ENCODE data around the gene AGAP1.
"Not testable (repeated sequence)": the region's sequence is repeated elsewhere in the genome, so short reads cannot be mapped to it uniquely, and the experiment has no call there.

Gene AGAP1

DNA sequence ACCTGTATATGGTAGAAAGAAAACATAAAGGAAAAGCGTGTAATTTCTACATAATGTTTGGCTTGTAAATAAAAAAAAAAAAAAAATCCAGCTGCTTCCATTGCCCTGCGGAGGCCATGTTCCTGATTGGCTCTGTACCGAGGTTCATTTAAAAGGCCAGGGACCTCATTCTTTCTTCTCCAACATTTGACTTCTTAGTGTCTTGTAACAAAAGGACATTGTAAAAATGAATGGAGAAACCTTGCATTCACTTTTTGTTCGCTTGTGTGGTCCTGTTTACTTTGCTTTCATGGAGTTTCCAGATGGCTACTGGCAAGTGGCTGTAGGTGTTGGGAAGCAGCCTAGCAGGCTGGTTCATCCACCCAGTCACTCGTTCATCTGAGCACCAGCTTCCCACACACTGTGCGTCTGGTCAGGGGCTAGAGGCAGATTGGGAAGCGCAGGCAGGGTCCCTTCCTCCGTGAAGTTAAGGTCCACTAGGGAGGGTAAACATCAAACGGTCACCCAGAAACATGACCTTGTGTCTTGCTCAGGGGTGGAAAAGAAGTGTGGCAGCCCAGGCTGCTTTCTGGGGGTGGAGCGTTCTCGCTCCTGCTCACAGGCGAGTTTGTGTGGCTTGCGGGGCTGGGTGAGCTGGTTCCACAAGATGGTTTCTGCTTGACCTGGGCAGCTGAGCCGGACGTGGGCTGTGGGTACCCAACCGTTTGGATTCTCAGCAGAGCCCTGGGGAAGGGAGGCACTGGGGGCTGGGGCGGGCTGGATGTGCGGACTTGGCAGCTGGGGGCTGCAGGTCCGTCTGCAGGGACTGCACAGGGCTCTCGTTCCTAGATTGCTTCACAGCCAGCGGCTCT lies 260.7 kb downstream of the AGAP1 start:
- TF ChIP-seq, protein P1, sequence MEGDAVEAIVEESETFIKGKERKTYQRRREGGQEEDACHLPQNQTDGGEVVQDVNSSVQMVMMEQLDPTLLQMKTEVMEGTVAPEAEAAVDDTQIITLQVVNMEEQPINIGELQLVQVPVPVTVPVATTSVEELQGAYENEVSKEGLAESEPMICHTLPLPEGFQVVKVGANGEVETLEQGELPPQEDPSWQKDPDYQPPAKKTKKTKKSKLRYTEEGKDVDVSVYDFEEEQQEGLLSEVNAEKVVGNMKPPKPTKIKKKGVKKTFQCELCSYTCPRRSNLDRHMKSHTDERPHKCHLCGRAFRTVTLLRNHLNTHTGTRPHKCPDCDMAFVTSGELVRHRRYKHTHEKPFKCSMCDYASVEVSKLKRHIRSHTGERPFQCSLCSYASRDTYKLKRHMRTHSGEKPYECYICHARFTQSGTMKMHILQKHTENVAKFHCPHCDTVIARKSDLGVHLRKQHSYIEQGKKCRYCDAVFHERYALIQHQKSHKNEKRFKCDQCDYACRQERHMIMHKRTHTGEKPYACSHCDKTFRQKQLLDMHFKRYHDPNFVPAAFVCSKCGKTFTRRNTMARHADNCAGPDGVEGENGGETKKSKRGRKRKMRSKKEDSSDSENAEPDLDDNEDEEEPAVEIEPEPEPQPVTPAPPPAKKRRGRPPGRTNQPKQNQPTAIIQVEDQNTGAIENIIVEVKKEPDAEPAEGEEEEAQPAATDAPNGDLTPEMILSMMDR (IDR thresholded peaks at IDR 0.05; ENCODE audit: insufficient read depth, low read depth, low read length, missing control alignments) = no peak
- H3K4me3 ChIP-seq (ENCODE audit: low read depth, low read length) = no peak overlapping the region
- no peak for DNase-seq (ENCODE audit: low read depth)

DNA sequence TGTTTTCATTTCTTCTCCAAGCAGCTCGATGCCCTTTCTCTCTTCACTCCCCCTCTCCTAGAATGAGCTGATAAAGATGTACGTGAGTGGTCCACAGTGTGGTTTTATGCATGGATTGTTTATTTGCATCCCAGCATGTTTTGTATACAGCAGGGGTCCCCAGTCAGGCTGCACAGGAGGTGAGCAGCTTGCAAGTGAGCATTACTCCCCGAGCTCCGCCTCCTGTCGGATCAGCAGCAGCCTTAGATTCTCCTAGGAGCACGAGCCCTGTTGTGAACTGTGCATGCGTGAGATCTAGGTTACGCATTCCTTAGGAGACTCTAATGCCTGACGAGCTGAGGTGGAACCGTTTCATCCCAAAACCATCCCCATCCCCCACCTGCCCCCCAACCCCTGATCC lies 262.6 kb downstream of the AGAP1 start:
- TF ChIP-seq, protein P1 (IDR thresholded peaks at IDR 0.05; ENCODE audit: insufficient read depth, low read depth, low read length, missing control alignments) = no peak

DNA sequence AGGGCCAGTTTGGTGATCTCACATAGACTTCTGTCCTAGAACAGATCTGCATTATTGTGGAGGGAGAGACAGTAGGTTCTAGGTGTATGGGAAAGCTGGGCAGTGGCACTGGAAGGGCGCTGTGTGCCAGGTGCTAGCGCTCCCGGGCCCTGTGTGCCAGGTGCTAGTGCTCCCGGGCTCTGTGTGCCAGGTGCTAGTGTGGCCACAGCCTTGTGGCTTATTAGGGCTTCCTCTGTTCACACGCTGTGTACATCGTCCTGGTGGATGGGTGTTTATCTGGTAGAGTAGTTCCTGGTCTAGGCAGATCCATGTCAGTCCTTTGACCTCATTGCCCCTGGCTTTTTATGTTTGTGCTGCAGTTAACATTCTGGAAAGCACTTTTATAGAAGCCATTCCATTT lies 263.4 kb downstream of the AGAP1 start:
- no peak overlapping the region for H3K4me3 ChIP-seq (ENCODE audit: low read depth, low read length)
- TF ChIP-seq, protein P1 (IDR thresholded peaks at IDR 0.05; ENCODE audit: insufficient read depth, low read depth, low read length, missing control alignments) = no peak
- DNase-seq (ENCODE audit: low read depth) = no peak

More for the DNA sequence above, 262.6 kb downstream of the AGAP1 start:
- no peak overlapping the region for H3K4me3 ChIP-seq (ENCODE audit: low read depth, low read length)
- DNase-seq (ENCODE audit: low read depth) = no peak

DNA sequence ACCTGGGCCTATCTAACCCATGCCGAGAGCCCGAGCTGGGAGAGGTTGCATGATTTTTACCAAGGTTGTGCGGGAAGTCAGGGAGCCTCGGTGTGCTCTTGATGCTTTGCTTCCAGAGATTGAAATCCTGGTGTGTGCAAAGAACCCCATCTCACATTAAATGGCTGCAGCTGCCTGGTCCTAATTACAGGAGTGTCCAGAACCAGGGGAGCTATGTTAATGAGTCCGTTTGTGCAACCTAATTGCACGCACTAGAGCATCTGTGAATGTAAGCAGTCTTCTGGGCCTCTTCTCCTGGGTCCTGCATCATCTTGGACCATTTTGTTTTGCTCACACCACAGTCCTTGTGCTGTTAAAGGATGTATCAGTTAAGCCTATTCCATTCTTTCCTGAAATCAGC lies 263.8 kb downstream of the AGAP1 start:
- DNase-seq (ENCODE audit: low read depth) = no peak
- TF ChIP-seq, protein P1 (IDR thresholded peaks at IDR 0.05; ENCODE audit: insufficient read depth, low read depth, low read length, missing control alignments) = no peak
- no peak overlapping the region for H3K4me3 ChIP-seq (ENCODE audit: low read depth, low read length)

DNA sequence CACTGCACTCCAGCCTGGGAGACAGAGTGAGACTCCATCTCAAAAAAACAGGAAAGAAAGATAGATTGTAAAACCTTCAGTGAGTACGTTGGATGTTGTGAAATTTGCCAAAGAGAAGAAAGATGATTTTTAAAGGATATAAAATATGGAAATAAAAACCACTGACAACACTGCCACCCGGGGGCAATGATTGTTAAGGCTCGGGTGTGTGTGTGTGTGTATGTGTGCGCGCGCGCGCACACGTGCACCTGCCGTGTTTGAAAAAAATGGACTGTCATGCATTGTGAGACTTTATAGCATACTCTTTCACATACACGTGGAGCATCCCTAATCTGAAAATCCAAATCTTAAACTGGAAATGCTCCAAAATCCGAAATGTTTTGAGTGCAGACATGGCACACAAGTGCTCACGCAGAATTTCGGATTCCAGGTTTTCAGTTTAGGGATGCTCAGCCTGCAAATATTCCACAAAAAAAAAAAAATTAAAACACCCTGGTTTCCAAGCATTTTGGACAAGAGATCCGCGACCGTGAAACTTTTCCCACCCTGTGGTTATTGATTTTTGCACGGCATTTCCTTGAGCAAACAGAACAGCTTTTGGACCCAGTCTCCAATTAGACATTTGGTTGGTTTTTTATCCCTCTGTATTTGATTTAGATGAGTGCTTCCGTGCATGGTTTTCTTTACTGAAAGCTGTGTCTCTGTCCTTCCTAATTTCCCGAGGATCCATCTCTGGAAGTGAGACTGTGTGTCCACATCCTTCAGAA lies 269.2 kb downstream of the AGAP1 start:
- DNase-seq (ENCODE audit: low read depth) = no peak
- no peak overlapping the region for H3K4me3 ChIP-seq (ENCODE audit: low read depth, low read length)
- TF ChIP-seq, protein P1 (IDR thresholded peaks at IDR 0.05; ENCODE audit: insufficient read depth, low read depth, low read length, missing control alignments) = no peak

DNA sequence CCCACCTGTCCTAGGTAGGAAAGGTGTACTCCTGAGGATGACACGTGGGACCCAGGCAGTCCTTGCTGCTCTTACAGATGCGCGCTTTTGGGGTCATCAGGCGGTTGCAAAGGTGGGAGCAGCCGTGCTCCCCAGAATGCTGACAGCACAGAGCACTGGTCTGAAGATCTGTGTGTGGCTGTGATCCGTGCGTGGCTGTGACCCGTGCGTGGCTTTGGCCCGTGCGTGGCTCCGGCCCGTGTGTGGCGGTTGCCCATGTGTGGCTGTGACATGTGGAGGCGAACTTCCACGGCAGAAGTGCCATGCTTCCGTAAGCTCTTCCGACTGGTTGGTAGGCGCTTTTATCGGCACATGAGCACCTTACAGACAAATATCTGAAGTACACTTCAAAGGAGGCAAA lies 270.0 kb downstream of the AGAP1 start:
- H3K4me3 ChIP-seq (ENCODE audit: low read depth, low read length) = no peak overlapping the region
- DNase-seq (ENCODE audit: low read depth) = no peak
- TF ChIP-seq, protein P1 (IDR thresholded peaks at IDR 0.05; ENCODE audit: insufficient read depth, low read depth, low read length, missing control alignments) = no peak

DNA sequence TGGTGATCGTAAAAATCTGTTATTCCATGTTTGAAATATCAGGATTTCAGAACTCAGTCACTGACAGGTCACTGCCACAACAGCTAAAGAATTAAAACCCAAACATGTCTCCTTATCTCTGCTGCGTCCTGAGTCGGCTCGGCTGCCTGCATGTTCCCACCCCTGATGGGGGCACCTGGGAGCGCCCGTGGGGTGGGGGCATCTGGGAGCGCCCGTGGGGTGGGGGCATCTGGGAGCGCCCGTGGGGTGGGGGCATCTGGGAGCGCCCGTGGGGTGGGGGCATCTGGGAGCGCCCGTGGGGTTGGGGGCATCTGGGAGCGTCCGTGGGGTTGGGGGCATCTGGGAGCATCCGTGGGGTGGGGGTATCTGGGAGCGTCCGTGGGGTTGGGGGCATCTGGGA lies 270.6 kb downstream of the AGAP1 start:
- DNase-seq (ENCODE audit: low read depth); H3K4me3 ChIP-seq (ENCODE audit: low read depth, low read length): not testable (repeated sequence)

Measured in GM12865 (cell line).